AG04450 (cell line): ENCODE results near the gene CRACR2A. TPM values are rescaled to one million over a fixed set of nuclear protein-coding genes. Genes with fewer than 3 reads are reported as not detected.

Experiments
- CTCF ChIA-PET: fragments of 300-600, 350-600 bp; formaldehyde crosslinking; extraction: SDS; loops from one replicate; lab custom pipeline; 2022; ENCODE audit warnings: antibody characterized with exemption, inconsistent platforms; lab: Charles Lee
- POLR2A ChIA-PET: fragments of 350-600 bp; formaldehyde crosslinking; extraction: SDS; loops from one replicate; lab custom pipeline; 2021; ENCODE audit warnings: antibody characterized with exemption, inconsistent platforms; lab: Yijun Ruan, JAX
- DNase-seq: peaks from one replicate; pipeline ENCODE4 v3.0.0-alpha.2; 2011; ENCODE audit warnings: low read depth, low spot score
- H3K27ac ChIP-seq: one replicate; pipeline ENCODE4 v1.5.1; 2012; ENCODE audit warnings: low read depth, low read length, control low read depth
- H3K27me3 ChIP-seq: one replicate; pipeline ENCODE4 v1.6.0; 2012; ENCODE audit warnings: low read length; ENCODE audit not compliant: control insufficient read depth, insufficient read depth
- H3K4me3 ChIP-seq: 2 replicates; pipeline ENCODE4 v1.5.1; 2011; ENCODE audit warnings: mild to moderate bottlenecking, low read depth, low read length, control low read depth
- H3K9me3 ChIP-seq: 2 replicates; pipeline ENCODE4 v1.5.1; 2012; ENCODE audit warnings: low read length; ENCODE audit not compliant: control insufficient read depth, insufficient read depth
- CTCF ChIP-seq: IDR thresholded peaks from 2 replicates; pipeline ENCODE4 v1.5.1; 2011; ENCODE audit warnings: low read depth, low read length, control low read depth, inconsistent platforms
- polyA plus RNA-seq: library from polyadenylated mRNA; depleted of rRNA; stranded (reverse); fragments of >200 nt; gene quantifications from 2 replicates; pipeline ENCODE4 v1.2.3, GENCODE V29; 2011

Gene CRACR2A
- polyA plus RNA-seq, 1 experiment = 1.1 TPM

GRCh38 chr12:3705354-3705675, 47.6 kb downstream of the CRACR2A start:
- Histone ChIP-seq H3K4me3 (no peak overlapping the region), H3K27me3 (peaks cover 3% of the 10 kb centered on the region), H3K9me3 (no peaks in the 10 kb centered on the region; the same call in 1 of the 2 replicates), H3K27ac (no peak overlapping the region)
- ChIA-PET CTCF (interaction anchor here (0.6 to 2.1 kb wide), 3 partner anchors 98 to 1026 kb away, joined by 3 to 5 read pairs (median 4); no protein-coding TSS in a partner anchor), POLR2A (no interaction called here)
- no peak for TF ChIP-seq CTCF
- DNase-seq = no peak

GRCh38 chr12:3704512-3705353, 48.2 kb downstream of the CRACR2A start:
- no peak for TF ChIP-seq CTCF
- H3K27ac ChIP-seq = no peak overlapping the region
- DNase-seq = no peak
- peaks cover 3% of the 10 kb centered on the region for H3K27me3 ChIP-seq
- no peaks in the 10 kb centered on the region; the same call in 1 of the 2 replicates for H3K9me3 ChIP-seq
- CTCF ChIA-PET = interaction anchor here (0.6 to 2.1 kb wide), 3 partner anchors 99 to 1027 kb away, joined by 3 to 5 read pairs (median 4); no protein-coding TSS in a partner anchor
- H3K4me3 ChIP-seq = peak overlapping the region; percentile 26
- POLR2A ChIA-PET = no interaction called here

- Histone ChIP-seq H3K4me3 (no peak overlapping the region), H3K27me3 (no peaks in the 10 kb centered on the region), H3K27ac (no peak overlapping the region), H3K9me3 (no peaks in the 10 kb centered on the region)
- no peak for TF ChIP-seq CTCF
- DNase-seq = peak; percentile 11
- ChIA-PET CTCF (interaction anchor here (1.8 kb wide), 1 partner anchor 401 kb away, joined by 5 read pairs; no protein-coding TSS in a partner anchor), POLR2A (no interaction called here)
These were observed 52.0 kb downstream of the CRACR2A start for GRCh38 chr12:3700861-3701260.

- Histone ChIP-seq H3K27me3 (no peaks in the 10 kb centered on the region), H3K9me3 (no peaks in the 10 kb centered on the region), H3K4me3 (no peak overlapping the region), H3K27ac (peak overlapping the region; percentile 98)
- peak; percentile 82 for DNase-seq
- ChIA-PET POLR2A (interaction anchor here (0.9 to 1.3 kb wide), 3 partner anchors 15 to 55 kb away, joined by 3 read pairs; partner anchors contain the start of gene CRACR2A), CTCF (interaction anchor here (1.1 to 4.5 kb wide), 4 partner anchors 11 to 399 kb away, joined by 3 to 28 read pairs (median 7); no protein-coding TSS in a partner anchor)
- TF ChIP-seq CTCF = no peak
These were observed 54.5 kb downstream of the CRACR2A start for GRCh38 chr12:3698218-3698974.
